ENCODE measurements around the gene MRPS30. TPM values are rescaled to one million over a fixed set of nuclear protein-coding genes. Genes with fewer than 3 reads are reported as not detected.
A peak's percentile ranks its signal among the peaks of the same experiment; 100 is the strongest.

MRPS30 gene
- total RNA-seq, 1 experiment from 2014 or later: 47.2 TPM

GRCh38 chr5:44774279-44774880, 34.4 kb upstream of the MRPS30 start:
- no TSS peak for BruUV-seq (replicated peaks)
- in situ Hi-C loops (cut with HindIII; ENCODE audit: low pct_unique_long_range_greater_than_20kb, low sequenced_read_pairs) (no loop called here), intact Hi-C loops (cut with micrococcal nuclease; ENCODE audit: unreplicated experiment) (loop anchor here (2.0 to 10.0 kb wide), 3 partner anchors 238 to 1110 kb away; no protein-coding TSS in a partner anchor)
- Histone ChIP-seq H3K36me3 (ENCODE audit: control insufficient read depth, insufficient read depth, low read length) (no peaks in the 10 kb centered on the region), H3K9me3 (ENCODE audit: control insufficient read depth, insufficient read depth, low read depth, low read length) (no peaks in the 10 kb centered on the region), H3K4me3 (ENCODE audit: low read depth in 2 of 2, low read length in 2 of 2) (no peak overlapping the region), H3K27ac (ENCODE audit: low read length) (no peak overlapping the region), H3K27me3 (ENCODE audit: control insufficient read depth, insufficient read depth, low read length) (no peaks in the 10 kb centered on the region), H3K4me1 (ENCODE audit: control insufficient read depth, insufficient read depth, low read length) (no peaks in the 10 kb centered on the region)
- DNase-seq (ENCODE audit: low read depth, low spot score) (peak; percentile 32), ATAC-seq (no peak)
- ChIA-PET CTCF (interaction anchor here (0.7 kb wide), 1 partner anchor 442 kb away, joined by 4 read pairs; no protein-coding TSS in a partner anchor), POLR2A (no interaction called here)
- TF ChIP-seq, protein P1, sequence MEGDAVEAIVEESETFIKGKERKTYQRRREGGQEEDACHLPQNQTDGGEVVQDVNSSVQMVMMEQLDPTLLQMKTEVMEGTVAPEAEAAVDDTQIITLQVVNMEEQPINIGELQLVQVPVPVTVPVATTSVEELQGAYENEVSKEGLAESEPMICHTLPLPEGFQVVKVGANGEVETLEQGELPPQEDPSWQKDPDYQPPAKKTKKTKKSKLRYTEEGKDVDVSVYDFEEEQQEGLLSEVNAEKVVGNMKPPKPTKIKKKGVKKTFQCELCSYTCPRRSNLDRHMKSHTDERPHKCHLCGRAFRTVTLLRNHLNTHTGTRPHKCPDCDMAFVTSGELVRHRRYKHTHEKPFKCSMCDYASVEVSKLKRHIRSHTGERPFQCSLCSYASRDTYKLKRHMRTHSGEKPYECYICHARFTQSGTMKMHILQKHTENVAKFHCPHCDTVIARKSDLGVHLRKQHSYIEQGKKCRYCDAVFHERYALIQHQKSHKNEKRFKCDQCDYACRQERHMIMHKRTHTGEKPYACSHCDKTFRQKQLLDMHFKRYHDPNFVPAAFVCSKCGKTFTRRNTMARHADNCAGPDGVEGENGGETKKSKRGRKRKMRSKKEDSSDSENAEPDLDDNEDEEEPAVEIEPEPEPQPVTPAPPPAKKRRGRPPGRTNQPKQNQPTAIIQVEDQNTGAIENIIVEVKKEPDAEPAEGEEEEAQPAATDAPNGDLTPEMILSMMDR (IDR thresholded peaks at IDR 0.05): peak; percentile 43; the same call in 1 of the 2 replicates
- no peak for TF ChIP-seq SIN3A (IDR thresholded peaks at IDR 0.05; ENCODE audit: borderline replicate concordance, insufficient read depth, low read depth, low read length)

DNA sequence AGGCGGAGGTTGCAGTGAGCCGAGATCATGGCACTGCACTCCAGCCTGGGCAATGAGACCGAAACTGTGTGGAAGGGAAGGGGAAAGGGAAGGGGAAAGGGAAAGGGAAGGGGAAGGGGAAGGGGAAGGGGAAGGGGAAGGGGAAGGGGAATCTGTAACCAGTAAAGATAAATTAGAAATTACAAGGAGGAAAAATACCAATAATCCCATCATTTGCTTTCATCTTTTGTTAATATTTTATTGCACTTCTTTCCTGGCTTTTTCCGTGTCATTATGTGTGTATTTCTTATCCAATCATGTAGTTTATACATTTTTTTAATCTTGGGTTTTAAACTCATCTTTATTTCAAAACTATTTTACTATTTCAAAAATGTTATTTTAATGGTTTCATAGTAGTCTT, 29.6 kb upstream of the MRPS30 start:
- no peak for DNase-seq (ENCODE audit: low read depth, low spot score)
- CTCF ChIA-PET: no interaction called here
- Histone ChIP-seq H3K27me3 (ENCODE audit: control insufficient read depth, insufficient read depth, low read length) (no peaks in the 10 kb centered on the region), H3K27ac (ENCODE audit: low read length) (no peak overlapping the region), H3K9me3 (ENCODE audit: control insufficient read depth, insufficient read depth, low read depth, low read length) (no peaks in the 10 kb centered on the region), H3K4me3 (ENCODE audit: low read depth in 2 of 2, low read length in 2 of 2) (no peak overlapping the region), H3K4me1 (ENCODE audit: control insufficient read depth, insufficient read depth, low read length) (no peaks in the 10 kb centered on the region), H3K36me3 (ENCODE audit: control insufficient read depth, insufficient read depth, low read length) (no peaks in the 10 kb centered on the region)
- BruUV-seq (replicated peaks): no TSS peak
- POLR2A ChIA-PET: no interaction called here
- intact Hi-C loops (cut with micrococcal nuclease; ENCODE audit: unreplicated experiment): loop anchor here (10.0 kb wide), 1 partner anchor 1114 kb away; no protein-coding TSS in a partner anchor
- ATAC-seq: no peak
- TF ChIP-seq, protein P2, sequence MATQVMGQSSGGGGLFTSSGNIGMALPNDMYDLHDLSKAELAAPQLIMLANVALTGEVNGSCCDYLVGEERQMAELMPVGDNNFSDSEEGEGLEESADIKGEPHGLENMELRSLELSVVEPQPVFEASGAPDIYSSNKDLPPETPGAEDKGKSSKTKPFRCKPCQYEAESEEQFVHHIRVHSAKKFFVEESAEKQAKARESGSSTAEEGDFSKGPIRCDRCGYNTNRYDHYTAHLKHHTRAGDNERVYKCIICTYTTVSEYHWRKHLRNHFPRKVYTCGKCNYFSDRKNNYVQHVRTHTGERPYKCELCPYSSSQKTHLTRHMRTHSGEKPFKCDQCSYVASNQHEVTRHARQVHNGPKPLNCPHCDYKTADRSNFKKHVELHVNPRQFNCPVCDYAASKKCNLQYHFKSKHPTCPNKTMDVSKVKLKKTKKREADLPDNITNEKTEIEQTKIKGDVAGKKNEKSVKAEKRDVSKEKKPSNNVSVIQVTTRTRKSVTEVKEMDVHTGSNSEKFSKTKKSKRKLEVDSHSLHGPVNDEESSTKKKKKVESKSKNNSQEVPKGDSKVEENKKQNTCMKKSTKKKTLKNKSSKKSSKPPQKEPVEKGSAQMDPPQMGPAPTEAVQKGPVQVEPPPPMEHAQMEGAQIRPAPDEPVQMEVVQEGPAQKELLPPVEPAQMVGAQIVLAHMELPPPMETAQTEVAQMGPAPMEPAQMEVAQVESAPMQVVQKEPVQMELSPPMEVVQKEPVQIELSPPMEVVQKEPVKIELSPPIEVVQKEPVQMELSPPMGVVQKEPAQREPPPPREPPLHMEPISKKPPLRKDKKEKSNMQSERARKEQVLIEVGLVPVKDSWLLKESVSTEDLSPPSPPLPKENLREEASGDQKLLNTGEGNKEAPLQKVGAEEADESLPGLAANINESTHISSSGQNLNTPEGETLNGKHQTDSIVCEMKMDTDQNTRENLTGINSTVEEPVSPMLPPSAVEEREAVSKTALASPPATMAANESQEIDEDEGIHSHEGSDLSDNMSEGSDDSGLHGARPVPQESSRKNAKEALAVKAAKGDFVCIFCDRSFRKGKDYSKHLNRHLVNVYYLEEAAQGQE (IDR thresholded peaks at IDR 0.05; ENCODE audit: insufficient read depth in 1 of 2, low read depth in 2 of 2, low read length in 1 of 2): no peak
- TF ChIP-seq TCF7L2 (IDR thresholded peaks at IDR 0.05; ENCODE audit: low read depth, low read length) (no peak), POLR2AphosphoS5 (IDR thresholded peaks at IDR 0.05; ENCODE audit: low read depth, low read length) (no peak), SIN3A (IDR thresholded peaks at IDR 0.05; ENCODE audit: borderline replicate concordance, insufficient read depth, low read depth, low read length) (no peak)
- TF ChIP-seq, protein P1 (IDR thresholded peaks at IDR 0.05): no peak
- in situ Hi-C loops (cut with HindIII; ENCODE audit: low pct_unique_long_range_greater_than_20kb, low sequenced_read_pairs): no loop called here
